ENCODE measurements around the gene WNT7B.

DNA sequence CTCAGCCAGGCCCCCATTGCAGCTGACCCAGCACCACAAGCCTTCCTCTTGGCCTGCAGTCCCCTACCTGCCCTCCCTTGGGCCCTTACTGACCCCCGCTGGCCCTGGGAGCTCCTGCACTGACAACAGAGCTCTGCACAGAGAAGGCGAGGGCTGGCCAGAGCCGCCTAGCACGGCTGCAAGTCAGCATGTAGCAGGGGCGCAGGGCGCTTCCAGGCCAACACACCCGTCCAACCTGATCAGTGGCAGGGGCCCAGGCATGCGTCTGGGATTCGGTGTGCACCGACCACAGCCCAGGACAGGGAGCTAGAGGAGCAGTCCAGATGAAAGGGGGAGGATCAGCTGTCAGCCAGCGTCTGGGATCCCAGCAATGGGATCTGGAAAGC is 7.6 kb downstream of the WNT7B start:
- TF ChIP-seq EZH2 (IDR thresholded peaks at IDR 0.05) (no peak), CTCF (IDR thresholded peaks at IDR 0.05) (peak; percentile 54), EZH2phosphoT487 (IDR thresholded peaks at IDR 0.05) (no peak)

Data from neural progenitor cell (in vitro differentiated cells).